Stimulated activated naive CD8-positive, alpha-beta T cell treated with anti-CD3 and anti-CD28 coated beads, Interleukin-15, Interleukin-2, amounts not matched to agents 100 U/mL and 50 U/mL, for 24 hours (primary cell): ENCODE measurements around the gene MTERF1.
A peak's percentile ranks its signal among the peaks of the same experiment; 100 is the strongest.
"Not testable (repeated sequence)": the region's sequence is repeated elsewhere in the genome, so short reads cannot be mapped to it uniquely, and the experiment has no call there.

ENCODE experiments used
- ATAC-seq: fragments of 150-1000 bp; cut with Tn5 transposase; one replicate; pipeline ENCODE4 v1.10.0; 2021
- DNase-seq: peaks from one replicate; pipeline ENCODE4 v3.0.0; 2021

Gene MTERF1

DNA sequence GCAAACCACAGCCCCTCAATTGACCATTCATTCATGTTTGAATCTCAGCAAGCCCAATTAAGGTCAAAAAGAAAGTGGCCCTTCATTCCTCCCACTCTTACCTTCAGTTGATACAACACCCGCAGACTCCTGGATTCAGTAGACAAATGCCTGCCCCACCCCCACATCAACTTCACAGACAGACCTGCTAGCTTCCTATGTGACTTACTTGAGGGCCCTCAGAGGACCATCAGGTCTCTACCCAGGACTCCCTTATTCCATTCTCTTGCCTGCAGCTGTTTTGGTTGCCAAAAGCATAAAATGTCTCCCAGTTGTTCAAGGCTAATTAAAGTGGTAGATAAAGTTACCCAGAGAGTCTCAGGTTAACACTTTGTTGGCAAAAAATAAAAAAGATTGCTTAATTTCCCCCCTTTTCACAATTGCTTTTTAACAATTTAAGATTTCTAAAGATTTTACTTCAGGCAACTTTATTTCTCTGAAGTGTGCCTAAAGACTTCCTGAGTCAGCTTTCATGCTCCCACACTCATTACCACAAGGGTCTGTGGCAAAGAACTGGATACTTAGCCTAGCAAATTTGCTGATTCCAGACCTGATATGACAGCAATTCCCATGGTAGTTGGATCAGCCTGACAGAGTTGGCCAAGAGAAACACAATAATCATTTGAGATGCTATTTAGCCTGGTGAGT lies 3.3 kb upstream of the MTERF1 start:
- no peak for ATAC-seq
- no peak for DNase-seq

DNA sequence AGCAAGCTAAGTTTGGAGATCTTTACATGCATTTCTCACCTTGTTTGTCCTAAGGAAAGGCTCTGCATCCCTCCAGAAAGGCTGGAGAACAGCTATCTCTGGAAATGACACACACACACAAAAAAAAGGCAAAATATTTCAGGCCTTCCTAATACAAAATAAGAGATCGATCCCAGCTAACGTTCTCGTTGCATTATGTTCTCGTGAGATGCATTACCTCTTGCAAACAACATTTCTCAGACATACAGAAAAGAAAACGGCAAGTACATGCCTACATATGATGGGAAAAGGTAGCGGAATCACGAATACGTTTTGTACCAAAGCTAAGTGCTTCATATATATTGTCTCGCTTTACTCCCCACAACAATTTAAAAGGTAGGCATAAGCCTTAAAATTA lies 488 bp downstream of the MTERF1 start:
- ATAC-seq = no peak
- DNase-seq = no peak

DNA sequence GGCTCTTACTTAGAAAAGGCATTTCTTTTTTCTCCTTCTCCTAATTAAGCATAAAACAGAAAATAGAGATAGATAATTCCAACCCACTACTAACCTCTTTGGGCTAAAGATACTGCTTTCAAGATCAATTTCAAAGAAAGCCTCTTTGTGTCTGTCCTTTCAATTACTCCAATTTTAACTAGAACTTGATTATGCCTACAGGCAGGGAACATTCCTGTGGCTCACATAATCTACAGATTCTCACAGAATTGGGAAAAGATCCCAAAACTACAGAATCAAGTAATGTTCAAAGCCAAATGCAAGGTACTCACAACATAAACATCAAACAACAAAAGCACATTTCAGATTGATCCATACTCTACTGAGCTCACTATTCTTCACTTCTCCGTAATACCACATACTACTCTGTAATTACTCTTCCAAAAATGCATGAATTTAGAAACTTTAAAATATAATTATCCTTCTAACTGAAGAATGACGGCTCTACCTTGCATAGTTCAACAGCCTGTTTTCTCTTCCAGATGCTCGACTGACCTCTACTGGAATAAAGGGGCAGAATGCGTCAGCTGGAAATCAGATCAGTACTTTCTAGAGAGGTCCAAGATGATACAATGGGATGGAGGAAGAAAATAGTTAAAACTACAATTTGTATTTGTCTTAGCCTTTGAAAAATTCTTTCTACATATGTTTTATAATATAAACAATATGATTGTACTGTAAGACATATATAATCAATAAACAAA lies 3.9 kb downstream of the MTERF1 start:
- no peak for DNase-seq
- ATAC-seq = no peak

DNA sequence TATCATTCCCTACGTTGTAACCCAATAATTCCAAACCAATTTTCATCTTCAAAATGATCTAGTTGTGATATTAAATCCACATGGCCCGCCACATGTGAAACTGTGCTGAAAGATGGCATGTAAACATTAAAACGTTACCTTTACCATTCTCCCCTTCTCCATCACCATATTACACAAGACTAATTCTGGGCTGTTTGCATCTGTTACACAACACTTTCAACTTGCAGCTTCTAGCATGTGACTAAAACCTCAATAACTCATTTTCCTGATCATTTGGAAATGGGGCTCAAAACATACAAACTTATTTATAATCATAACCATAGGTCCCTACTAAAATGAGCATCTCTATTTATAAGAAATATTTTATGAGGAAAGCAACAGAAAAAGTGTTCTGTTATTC lies 4.7 kb downstream of the MTERF1 start:
- DNase-seq = no peak
- no peak for ATAC-seq

DNA sequence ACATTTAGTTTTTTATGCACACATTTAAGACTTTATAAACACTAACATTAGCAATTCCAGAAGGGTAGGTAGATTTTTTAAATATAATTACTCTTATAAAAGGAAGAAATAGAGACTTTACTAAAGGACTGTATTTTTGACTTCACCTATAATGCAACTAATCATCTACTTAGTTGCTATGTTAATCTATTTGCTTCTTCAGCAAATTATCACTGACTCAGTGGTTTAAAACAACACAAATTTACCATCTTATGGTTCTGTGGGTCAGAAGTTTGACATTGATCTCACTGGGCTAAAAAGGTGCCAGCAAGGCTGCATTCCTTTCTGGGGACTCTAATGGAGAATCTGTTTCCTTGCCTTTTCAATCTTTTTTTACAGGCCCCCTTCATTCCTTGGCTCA lies 7.6 kb downstream of the MTERF1 start:
- ATAC-seq = no peak

DNA sequence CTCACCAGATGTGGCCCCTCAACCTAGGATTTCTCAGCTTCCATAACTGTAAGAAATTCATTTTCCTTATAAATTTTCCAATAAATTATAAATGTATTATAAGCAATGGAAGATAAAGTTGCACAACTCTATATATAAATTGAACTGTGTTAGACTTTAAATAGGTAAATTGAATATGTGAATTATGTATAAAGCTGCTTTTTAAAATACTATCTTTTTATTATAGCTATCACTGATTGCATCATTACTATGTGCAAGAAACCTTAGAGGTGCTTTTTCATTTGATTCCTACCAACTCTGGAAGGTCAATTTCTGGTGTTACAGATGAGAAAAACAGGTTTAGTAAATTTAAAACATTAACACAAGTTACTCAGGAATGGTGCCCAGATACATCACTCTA lies 8.4 kb downstream of the MTERF1 start:
- ATAC-seq = no peak

More for the DNA sequence above, 7.6 kb downstream of the MTERF1 start:
- no peak for DNase-seq

DNA sequence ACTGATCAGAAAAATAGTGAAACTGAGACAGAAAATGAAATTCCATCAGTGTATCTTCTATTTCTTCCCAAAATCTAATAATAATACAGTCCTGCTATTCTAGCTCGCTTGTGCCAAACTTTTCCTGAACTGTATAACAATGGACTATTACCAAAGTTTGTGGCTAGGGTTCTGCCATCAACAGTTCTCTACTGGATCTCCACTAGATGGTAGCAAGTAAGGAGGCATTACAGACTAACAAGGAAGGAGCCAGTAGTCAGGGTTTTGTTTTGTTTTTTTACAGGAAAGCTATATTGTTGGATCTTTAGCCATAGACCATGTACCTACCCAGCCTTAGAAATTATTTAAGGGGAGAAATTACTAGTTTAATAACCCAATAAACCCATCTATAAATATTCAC lies 10.8 kb downstream of the MTERF1 start:
- ATAC-seq (no peak), DNase-seq (no peak)

More for the DNA sequence above, 8.4 kb downstream of the MTERF1 start:
- DNase-seq = no peak

DNA sequence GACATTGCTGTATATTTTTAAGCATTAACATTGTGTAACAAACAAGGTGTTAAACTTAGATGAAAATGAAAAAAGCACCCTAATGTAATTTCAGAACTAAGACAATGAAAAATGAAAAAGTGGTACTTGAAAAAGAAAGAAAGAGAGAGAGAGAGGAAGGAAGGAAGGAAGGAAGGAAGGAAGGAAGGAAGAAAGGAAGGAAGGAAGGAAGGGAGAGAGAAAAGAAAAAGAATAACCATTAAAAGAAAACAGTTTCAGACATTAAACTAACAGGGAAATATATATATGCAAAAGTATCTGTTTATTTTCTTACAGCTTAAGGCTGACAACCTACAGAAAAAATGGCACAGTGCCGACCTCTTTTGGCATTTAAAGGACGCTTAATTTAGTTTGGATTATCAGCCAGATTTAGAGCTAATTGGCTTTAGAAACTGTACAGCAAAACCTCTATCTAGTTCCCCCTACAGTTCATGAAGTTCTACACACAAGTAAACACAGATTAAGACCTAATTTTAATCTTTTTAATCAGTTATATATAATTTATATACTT lies 13.8 kb downstream of the MTERF1 start:
- DNase-seq = no peak
- no peak for ATAC-seq

DNA sequence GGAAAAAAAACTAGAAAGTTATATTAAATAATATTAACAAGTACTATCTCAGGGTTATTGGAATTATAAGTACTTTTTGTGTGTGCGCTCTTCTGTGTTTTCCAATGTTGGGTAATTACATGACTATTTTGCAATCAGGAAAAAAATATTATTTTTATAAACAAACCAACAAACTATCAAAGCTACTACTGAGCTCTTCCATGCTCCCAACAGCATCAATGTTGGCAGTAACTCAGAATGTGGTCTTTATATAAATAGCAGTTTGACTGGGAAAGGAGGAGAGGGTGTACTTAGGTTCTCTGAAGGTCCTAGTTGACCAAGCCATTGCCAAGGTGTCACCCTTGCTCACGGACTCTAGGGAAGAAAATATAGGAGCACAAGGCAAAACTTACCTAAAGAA lies 15.0 kb downstream of the MTERF1 start:
- DNase-seq (no peak), ATAC-seq (no peak)

DNA sequence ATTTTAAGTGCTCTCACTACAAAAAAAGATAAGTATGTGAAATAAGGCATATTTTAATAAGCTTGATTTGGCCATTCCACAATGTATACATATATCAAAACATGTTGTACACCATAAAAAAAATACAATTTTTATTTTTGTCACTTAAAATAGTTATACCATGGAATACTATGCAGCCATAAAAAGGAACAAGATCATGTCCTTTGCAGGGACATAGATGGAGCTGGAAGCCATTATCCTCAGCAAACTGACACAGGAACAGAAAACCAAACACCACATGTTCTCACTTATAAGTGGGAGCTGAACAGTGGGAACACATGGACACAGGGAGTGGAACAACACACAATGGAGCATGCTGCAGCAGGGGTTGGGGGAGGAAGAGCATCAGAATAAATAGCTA lies 15.9 kb downstream of the MTERF1 start:
- not testable (repeated sequence) for DNase-seq, ATAC-seq

DNA sequence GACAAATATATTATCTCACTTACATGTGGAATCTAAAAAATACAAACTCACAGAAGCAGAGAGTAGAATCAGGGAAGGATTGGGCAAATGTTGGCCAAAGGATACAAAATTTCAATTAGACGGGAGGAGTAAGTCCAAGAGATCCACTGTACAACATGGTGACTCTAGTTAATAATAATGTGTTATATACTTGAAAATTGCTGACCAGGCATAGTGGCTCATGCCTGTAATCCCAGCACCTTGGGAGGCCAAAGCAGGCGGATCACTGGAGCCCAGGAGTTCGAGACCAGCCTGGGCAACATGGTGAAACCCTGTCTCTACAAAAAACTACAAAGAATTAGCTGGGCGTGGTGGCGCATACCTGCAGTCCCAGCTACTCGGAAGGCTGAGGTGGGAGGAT lies 16.4 kb downstream of the MTERF1 start:
- ATAC-seq = no peak
- no peak for DNase-seq

DNA sequence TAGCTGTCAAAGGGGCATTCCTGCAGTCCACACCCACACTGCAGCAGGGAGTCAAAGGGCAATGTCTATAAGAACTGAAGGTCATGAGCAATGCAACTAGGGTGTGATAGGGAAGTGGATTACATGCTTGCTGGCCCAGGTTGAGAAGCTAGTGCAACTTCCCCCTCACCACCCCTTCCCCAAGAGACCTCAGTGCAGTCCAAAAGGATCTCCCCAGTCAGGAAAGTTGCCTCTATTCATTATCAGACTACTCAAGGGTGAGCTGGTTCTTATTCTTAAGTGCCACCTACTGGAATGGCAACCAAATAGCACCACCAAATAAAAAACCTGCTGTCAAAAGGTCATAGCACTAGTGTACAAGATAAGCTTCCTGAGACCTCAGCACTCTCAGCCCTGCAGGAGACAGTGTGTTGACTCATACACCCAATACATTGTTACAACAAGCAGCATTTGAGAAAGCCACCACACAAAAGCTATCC lies 28.2 kb downstream of the MTERF1 start:
- ATAC-seq = peak; percentile 28
- DNase-seq = no peak

DNA sequence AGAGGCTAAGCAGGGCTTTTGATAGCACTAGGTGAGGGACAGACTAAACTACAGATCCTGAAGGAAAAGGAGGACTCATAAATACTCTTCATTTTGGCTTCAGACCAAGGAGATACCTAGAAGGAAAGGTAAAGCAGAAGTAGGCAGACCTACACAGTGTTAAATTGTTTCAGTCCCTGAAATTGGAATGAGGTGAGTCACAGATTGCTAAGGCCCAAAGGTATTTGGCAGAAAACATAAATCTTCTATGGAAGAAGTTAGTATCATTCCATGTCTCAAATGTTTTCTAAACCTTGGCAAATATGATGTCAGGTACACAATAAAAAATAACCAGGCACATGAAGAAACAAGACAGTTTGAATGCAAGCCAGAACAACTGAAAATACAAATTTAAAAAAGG lies 30.0 kb downstream of the MTERF1 start:
- ATAC-seq = no peak
- DNase-seq = no peak

DNA sequence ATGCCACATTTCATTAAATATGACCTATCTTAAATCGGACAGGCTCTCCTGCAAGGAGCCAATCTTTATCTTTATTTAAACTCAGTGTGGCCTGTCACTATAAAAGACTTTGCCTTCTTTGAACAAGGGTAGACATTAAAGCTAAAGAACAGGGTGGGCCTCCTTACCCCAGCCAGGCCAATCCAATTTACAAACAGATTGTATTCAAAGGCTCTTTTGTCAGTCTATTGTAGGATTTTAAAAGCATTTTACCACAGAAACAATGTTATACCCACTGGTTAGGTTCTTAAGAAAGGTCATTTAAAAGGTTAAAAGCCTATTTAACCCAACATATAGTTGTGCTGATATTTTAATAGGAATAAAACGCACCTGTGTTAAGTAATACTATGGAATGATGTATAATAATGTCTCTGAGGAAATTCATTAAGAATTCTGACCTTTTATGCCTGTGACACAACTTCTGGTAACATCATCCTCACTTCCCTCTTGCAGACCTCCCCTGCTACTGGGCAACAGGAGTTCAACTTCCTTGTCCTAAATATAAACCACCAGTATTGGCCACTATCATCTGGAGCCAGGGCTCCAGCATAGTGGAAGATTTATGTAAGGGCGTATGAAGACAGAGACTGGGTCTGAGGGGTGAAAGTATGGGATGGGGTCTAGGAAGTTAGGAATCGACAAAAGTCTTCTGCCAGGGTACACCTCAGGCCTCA lies 32.5 kb downstream of the MTERF1 start:
- ATAC-seq = no peak
- no peak for DNase-seq

DNA sequence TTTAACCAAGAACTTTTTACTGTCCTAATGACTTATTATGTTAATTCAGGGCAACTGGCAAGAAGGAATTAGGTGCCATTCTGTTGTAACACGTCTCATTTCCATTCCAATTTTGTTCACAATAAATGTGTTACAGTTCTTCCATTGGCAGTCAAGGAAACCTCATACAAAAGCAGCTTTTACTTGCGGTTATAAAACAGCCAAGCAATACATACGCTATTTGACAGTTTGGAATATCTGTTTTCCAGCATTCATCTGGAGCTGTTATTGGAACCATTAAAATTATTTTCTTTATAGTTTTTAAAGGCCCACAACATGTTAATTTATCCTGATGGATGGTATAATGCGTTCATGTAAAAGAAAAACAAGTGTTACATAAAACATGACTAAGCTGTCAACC lies 33.3 kb downstream of the MTERF1 start:
- ATAC-seq (no peak), DNase-seq (no peak)

DNA sequence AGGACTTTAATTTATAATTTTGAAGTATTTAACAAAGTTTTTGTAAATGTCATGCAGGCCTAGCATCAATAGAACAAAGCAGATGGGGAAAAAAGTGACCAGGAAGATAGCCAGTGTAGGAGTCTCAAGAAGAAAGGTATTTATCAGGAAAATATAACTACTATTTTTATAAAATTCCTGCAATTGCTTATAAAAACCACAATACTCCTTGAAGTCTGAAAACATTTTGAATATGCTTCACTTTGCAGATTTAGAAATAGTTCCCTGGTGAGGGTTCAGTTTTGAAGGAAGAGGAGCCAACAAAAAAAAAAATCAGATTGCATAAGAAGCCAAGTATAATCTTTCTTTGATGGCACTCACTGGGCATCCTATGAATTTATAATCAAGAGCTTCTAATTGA lies 34.1 kb downstream of the MTERF1 start:
- DNase-seq (no peak), ATAC-seq (no peak)

DNA sequence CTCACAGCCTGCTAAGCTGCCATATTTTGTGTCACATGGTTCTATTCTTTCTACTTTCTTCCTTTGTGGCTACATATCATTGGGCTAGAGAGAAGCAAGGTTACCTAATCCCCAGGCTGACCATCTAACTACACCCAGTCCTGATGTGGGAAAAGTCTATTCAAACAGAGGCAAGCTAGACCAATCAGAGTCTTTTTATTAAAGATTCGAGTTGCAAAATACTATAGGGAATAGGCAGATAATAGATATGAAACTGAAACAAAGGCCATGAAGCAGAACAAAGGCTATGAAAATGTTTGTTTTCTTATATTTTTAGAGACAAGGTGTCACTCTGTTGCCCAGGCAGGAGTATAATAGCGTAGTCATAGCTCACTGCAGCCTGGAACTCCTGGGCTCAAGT lies 36.7 kb downstream of the MTERF1 start:
- ATAC-seq (no peak), DNase-seq (no peak)

DNA sequence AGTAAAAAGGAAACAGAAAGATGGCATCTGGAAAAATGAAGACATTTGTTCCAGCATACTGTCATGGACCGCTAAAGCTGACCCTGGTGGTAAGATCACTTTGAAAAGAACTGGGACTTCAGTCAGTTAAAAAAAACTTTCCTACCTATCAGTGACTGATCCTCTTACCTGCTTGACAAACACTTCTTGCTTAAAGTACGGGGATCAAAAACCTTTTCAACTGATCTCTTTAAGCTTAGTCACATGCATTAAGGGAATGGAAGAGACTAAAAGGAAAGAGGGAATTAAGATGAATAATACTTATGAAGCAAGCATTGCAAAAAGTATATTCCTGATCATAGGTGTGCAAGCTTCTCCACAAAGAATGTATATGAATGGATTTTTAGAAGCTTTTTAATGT lies 42.1 kb downstream of the MTERF1 start:
- ATAC-seq = no peak
- no peak for DNase-seq

DNA sequence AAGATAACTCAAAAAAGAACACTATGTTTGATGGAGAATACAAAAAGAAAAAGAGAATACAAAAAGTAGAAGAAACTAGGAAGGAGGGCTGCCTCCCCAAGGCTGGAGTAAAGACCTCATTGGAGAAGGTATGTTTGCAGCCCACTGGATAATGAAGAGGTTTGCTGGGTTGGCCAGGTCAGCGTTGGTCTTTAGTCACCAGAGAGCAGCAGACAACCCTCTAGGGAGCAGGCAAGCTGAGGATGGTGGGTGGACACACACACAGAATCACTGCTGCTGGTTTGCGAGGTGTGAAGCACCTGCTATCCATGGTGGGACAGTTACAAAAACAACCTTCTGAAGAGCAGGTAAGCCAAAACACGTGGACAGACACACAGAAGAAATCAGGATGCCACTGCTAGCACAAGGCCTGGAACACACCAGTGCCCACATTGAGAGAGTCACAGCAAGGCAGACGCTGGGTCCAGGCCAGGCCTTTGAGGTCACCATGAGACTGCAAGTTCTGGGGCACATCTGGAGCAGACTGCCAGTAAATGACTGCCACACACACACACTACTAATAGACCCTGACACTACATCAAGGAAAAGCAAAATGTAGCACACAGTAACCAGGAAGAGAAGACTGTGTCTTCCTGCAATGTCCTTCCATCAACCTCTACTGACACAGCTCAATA lies 43.0 kb downstream of the MTERF1 start:
- DNase-seq (no peak), ATAC-seq (no peak)

DNA sequence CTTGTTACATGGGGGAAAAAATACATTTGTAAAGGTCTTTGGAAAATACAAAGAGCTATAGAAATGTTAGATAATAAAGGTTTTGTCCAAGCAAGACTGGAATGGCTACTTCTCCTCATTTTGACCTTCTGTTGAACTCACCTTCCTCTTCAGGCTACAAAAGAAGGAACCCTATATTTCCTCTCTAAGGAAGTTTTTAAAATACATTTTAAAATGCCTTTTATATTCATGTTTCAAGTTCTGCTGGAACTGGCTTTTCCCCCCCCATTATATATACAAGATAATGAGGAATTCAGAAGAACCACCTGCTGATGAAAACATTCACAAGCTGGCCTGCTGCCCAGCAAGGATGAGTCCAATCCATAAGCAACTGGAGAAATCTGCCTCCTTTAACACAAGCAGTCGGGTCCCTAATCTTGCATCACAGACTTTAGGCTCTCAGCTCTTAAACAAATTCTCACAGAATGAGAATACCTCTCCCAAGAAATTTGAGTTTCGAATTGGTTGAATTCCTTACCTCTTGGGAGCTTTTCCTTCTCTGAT lies 44.6 kb downstream of the MTERF1 start:
- ATAC-seq (no peak), DNase-seq (no peak)

DNA sequence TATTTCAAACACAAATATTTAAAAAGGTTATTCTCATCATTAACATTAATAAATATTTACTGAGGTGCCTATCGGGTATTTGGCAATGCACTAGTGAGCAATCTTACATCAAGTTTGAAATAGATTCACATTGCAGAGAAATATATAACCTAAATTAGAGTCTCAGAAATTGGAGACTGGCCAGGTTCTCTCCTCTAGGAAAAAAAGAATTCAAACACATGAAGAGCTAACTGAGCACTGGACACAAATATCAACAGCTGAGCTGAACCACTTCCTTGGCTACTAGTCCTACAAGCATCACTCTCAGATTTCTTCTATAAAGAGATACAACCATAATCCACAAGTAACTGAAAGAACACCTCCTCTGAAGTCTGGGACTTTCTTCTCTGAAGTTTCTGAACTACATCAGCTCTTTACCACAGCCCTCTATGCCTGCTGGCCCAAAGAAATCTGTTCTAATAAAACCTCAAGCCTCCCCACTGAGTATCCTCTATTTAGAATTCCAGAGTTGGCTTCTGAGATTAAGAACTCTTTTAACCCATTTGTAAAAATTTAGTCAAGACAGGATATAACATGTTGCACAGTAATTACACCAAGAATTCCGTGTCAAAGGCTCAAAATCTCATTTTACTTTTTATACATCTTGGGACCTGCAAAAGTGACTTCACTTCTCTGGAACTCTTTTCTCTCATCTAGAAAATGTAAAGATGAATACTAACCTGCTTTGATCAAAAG lies 45.2 kb downstream of the MTERF1 start:
- DNase-seq = no peak
- ATAC-seq = no peak
